ENCODE data around the gene CAPS2. TPM values are rescaled to one million over a fixed set of nuclear protein-coding genes. Genes with fewer than 3 reads are reported as not detected.

Gene CAPS2
- total RNA-seq, 1 experiment from 2014 or later = 4.2 TPM

Other genes with a start within 250 kb of the CAPS2 start
- gene KCNC2, start 120.5 kb downstream of the CAPS2 start, total RNA-seq (2021) = not detected in 3 replicates
- gene GLIPR1L1, start 4.3 kb upstream of the CAPS2 start, total RNA-seq (2021) = 0.69 TPM in 1 of 3 replicates, not detected in the others
- 0.30 to 0.32 TPM in 2 of 3 replicates, not detected in the other for gene GLIPR1L2, start 60.8 kb upstream of the CAPS2 start, total RNA-seq (2021)
- 0.28 to 0.48 TPM in 2 of 3 replicates, not detected in the other for gene GLIPR1, start 150.4 kb upstream of the CAPS2 start, total RNA-seq (2021)
- gene KRR1, start 181.3 kb upstream of the CAPS2 start, total RNA-seq (2021) = 54.4 to 59.6 TPM (median 54.8 TPM) in 3 replicates

Measured in WTC11 (cell line).